Upper lobe of left lung (tissue), 6 donors: Measurements from ENCODE around the gene PABPN1L. TPM values are rescaled to one million over a fixed set of nuclear protein-coding genes. Genes with fewer than 3 reads are reported as not detected.
"Not testable (repeated sequence)": the region's sequence is repeated elsewhere in the genome, so short reads cannot be mapped to it uniquely, and the experiment has no call there.

Experiments
- ATAC-seq, 2 donors: fragments of 200-7000 bp; cut with Tn5 transposase; one replicate each; pipeline ENCODE4 v1.9.1; 2022; ENCODE audit warnings: mild to moderate bottlenecking in 2 of 2, moderate library complexity in 2 of 2; ENCODE audit not compliant: low FRiP score in 2 of 2
- DNase-seq, 2 donors: peaks; one replicate each; pipeline ENCODE4 v3.0.0-alpha.2; 2019 to 2020
- H3K27ac ChIP-seq, 4 donors: fragments of 200-600 bp; sonication (generic); one replicate each; pipeline ENCODE4 v1.5.1; 2016 to 2019
- H3K27me3 ChIP-seq, 4 donors: fragments of 200-600 bp; sonication (generic); one replicate each; pipeline ENCODE4 v1.5.1; 2017 to 2019
- H3K36me3 ChIP-seq, 4 donors: fragments of 200-600 bp; sonication (generic); one replicate each; pipeline ENCODE4 v1.5.1; 2016 to 2019
- H3K4me1 ChIP-seq, 4 donors: fragments of 200-600 bp; sonication (generic); one replicate each; pipeline ENCODE4 v1.5.1; 2018 to 2019
- H3K4me3 ChIP-seq, 4 donors: fragments of 200-600 bp; sonication (generic); one replicate each; pipeline ENCODE4 v1.5.1; 2017 to 2019; ENCODE audit warnings: mild to moderate bottlenecking in 2 of 4, moderate library complexity in 1 of 4
- H3K9me3 ChIP-seq, 4 donors: fragments of 200-600 bp; sonication (generic); one replicate each; pipeline ENCODE4 v1.5.1; 2018 to 2019
- CTCF ChIP-seq, 6 experiments: fragments of 450-650 bp in 4 of 6; fragments of 200-600 bp in 2 of 6; sonication (generic) in 2 of 6; IDR thresholded peaks; one replicate each; pipeline ENCODE4 v1.5.1; 2016 to 2019; ENCODE audit warnings: antibody characterized with exemption in 6 of 6
- EP300 ChIP-seq, 4 donors: sonication (generic); formaldehyde crosslinking; IDR thresholded peaks; one replicate each; pipeline ENCODE4 v1.5.1; 2017; ENCODE audit warnings: antibody characterized with exemption in 4 of 4, control low read depth in 2 of 4
- POLR2A ChIP-seq, 4 donors: fragments of 450-650 bp; IDR thresholded peaks; one replicate each; pipeline ENCODE4 v1.5.1; 2016 to 2017; ENCODE audit warnings: antibody characterized with exemption in 4 of 4, mild to moderate bottlenecking in 2 of 4
- POLR2AphosphoS5 ChIP-seq, 2 donors: sonication (generic); formaldehyde crosslinking; IDR thresholded peaks; one replicate each; pipeline ENCODE4 v1.5.1; 2017; ENCODE audit warnings: antibody characterized with exemption in 2 of 2
- WGBS, 2 donors: methylation state at CpG; one replicate each; pipeline ENCODE4 v1.1.5; 2017 to 2018; 5-methylcytosine and 5-hydroxymethylcytosine counted together
- total RNA-seq, 6 donors: library from RNA; depleted of rRNA in 4 of 6; stranded (reverse); fragments of >200 nt in 4 of 6; gene quantifications; one replicate each; pipeline versions ENCODE4 v1.1.0 to v1.2.1, GENCODE V29; 2016 to 2021
- donor health status: DM: no; HTN: no; CAD: no; lungs with moderate emphysema.
- donor health status: DM: no; HTN: yes; CAD: no; lungs with severe emphysema.

PABPN1L gene
- total RNA-seq, 6 donors from 2014 or later, result 0.20 TPM; not detected in 5

- Histone ChIP-seq H3K9me3 (no peaks in the 10 kb centered on the region), H3K4me1 (peaks cover 4 to 12% (median 9%) of the 10 kb centered on the region in 4 donors), H3K27ac (no peak overlapping the region), H3K27me3 (no peaks in the 10 kb centered on the region), H3K36me3 (peaks cover 0 to 45% (median 10%) of the 10 kb centered on the region in 4 donors), H3K4me3 (no peak overlapping the region)
- DNase-seq (peak in 1 of 2 donors; percentile 77), ATAC-seq (no peak)
- TF ChIP-seq POLR2AphosphoS5 (IDR thresholded peaks at IDR 0.05) (no peak), CTCF (IDR thresholded peaks at IDR 0.05) (no peak), EP300 (IDR thresholded peaks at IDR 0.05) (no peak), POLR2A (IDR thresholded peaks at IDR 0.05) (no peak)
- WGBS, 2 donors, result 91 to 92% methylated on average over 41 to 47 of the region's 57 CpGs
These were observed 30.0 kb upstream of the PABPN1L start for GRCh38 chr16:88896238-88897070.

- Histone ChIP-seq H3K36me3 (peaks cover 0 to 42% (median 7%) of the 10 kb centered on the region in 4 donors), H3K27ac (no peak overlapping the region), H3K9me3 (no peaks in the 10 kb centered on the region), H3K4me3 (no peak overlapping the region), H3K27me3 (no peaks in the 10 kb centered on the region), H3K4me1 (peaks cover 4 to 5% (median 4%) of the 10 kb centered on the region in 4 donors)
- no peak for ATAC-seq
- TF ChIP-seq CTCF (IDR thresholded peaks at IDR 0.05) (no peak), POLR2A (IDR thresholded peaks at IDR 0.05) (no peak), POLR2AphosphoS5 (IDR thresholded peaks at IDR 0.05) (no peak), EP300 (IDR thresholded peaks at IDR 0.05) (no peak)
- WGBS, 2 donors, result 92 to 96% methylated on average over 13 to 22 of the region's 22 CpGs
- peak in 1 of 2 donors; percentile 67 for DNase-seq
These were observed 28.9 kb upstream of the PABPN1L start for GRCh38 chr16:88895335-88895734.

GRCh38 chr16:88894681-88895300, 28.3 kb upstream of the PABPN1L start:
- ATAC-seq (no peak), DNase-seq (peak in 1 of 2 donors; percentile 39)
- Histone ChIP-seq H3K36me3 (peaks cover 0 to 44% (median 7%) of the 10 kb centered on the region in 4 donors), H3K27me3 (no peaks in the 10 kb centered on the region), H3K9me3 (no peaks in the 10 kb centered on the region), H3K27ac (no peak overlapping the region), H3K4me3 (no peak overlapping the region), H3K4me1 (peaks cover 0 to under 1% (median 0%) of the 10 kb centered on the region in 4 donors)
- WGBS, 2 donors, result 61 to 87% methylated on average over 4 to 21 of the region's 21 CpGs
- TF ChIP-seq POLR2A (IDR thresholded peaks at IDR 0.05), result no peak
- TF ChIP-seq EP300 (IDR thresholded peaks at IDR 0.05), result no peak
- TF ChIP-seq POLR2AphosphoS5 (IDR thresholded peaks at IDR 0.05), result no peak
- TF ChIP-seq CTCF (IDR thresholded peaks at IDR 0.05), result no peak

GRCh38 chr16:88894266-88894665, 27.8 kb upstream of the PABPN1L start:
- 96 to 100% methylated on average over 3 to 4 of the region's 6 CpGs for WGBS, 2 donors
- ATAC-seq, H3K27ac ChIP-seq, H3K4me1 ChIP-seq, H3K4me3 ChIP-seq, H3K27me3 ChIP-seq, H3K9me3 ChIP-seq, DNase-seq: not testable (repeated sequence)
- H3K36me3 ChIP-seq, result peaks cover 0 to 47% (median 7%) of the 10 kb centered on the region in 4 donors

- Histone ChIP-seq H3K9me3 (no peaks in the 10 kb centered on the region), H3K27ac (no peak overlapping the region), H3K36me3 (peaks cover 0 to 47% (median 7%) of the 10 kb centered on the region in 4 donors), H3K27me3 (no peaks in the 10 kb centered on the region), H3K4me1 (no peaks in the 10 kb centered on the region), H3K4me3 (no peak overlapping the region)
- DNase-seq, result peak in 1 of 2 donors; percentile 67
- ATAC-seq, result no peak
- TF ChIP-seq POLR2A (IDR thresholded peaks at IDR 0.05) (no peak), EP300 (IDR thresholded peaks at IDR 0.05) (no peak), POLR2AphosphoS5 (IDR thresholded peaks at IDR 0.05) (no peak), CTCF (IDR thresholded peaks at IDR 0.05) (no peak)
- WGBS, 2 donors, result 91% methylated on average over 19 of the region's 19 CpGs; no CpG with 5 or more reads in 1 of the 2 donors
These were observed 26.9 kb upstream of the PABPN1L start for GRCh38 chr16:88893127-88893968.
